Measurements from ENCODE around the gene ADGRE2. TPM values are rescaled to one million over a fixed set of nuclear protein-coding genes. Genes with fewer than 3 reads are reported as not detected.

ADGRE2 gene
- total RNA-seq, 1 experiment from 2014 or later = 1.2 TPM

- Histone ChIP-seq H4K91ac (ENCODE audit: insufficient read length, low read depth, low read length) (no peak overlapping the region), H2BK5ac (ENCODE audit: insufficient read length, low read length) (no peak overlapping the region), H2BK12ac (ENCODE audit: insufficient read length, low read depth, low read length) (no peak overlapping the region), H2AFZ (ENCODE audit: low read length) (no peak overlapping the region), H3K9ac (ENCODE audit: extremely low read depth, insufficient read length, low read length) (no peak overlapping the region), H2AK5ac (ENCODE audit: insufficient read length, low read length) (no peak overlapping the region), H3T11ph (ENCODE audit: low read length) (no peak overlapping the region), H3K23ac (ENCODE audit: insufficient read length, low read depth, low read length) (no peak overlapping the region), H2BK15ac (ENCODE audit: low read depth, low read length) (no peak overlapping the region), H3K4me2 (ENCODE audit: insufficient read depth, insufficient read length, low read length) (no peak overlapping the region), H3K79me2 (ENCODE audit: insufficient read depth, low read length) (no peaks in the 10 kb centered on the region), H4K5ac (ENCODE audit: insufficient read length, low read depth, low read length) (no peak overlapping the region), H4K20me1 (ENCODE audit: control insufficient read depth, insufficient read depth, insufficient read length) (no peaks in the 10 kb centered on the region), H3K23me2 (ENCODE audit: insufficient read length, low read depth, low read length, poor library complexity, severe bottlenecking) (no peaks in the 10 kb centered on the region), H2BK120ac (ENCODE audit: low read depth, low read length, poor library complexity, severe bottlenecking) (no peak overlapping the region), H3K79me1 (ENCODE audit: insufficient read depth, low read depth, low read length, poor library complexity, severe bottlenecking) (no peaks in the 10 kb centered on the region), H3K14ac (ENCODE audit: insufficient read depth, low read length) (no peak overlapping the region), H3K18ac (ENCODE audit: insufficient read length, low read depth, low read length) (no peak overlapping the region), H3K27ac (ENCODE audit: insufficient read length, low read depth, low read length) (no peak overlapping the region), H3K4ac (ENCODE audit: low read depth, low read length) (no peak overlapping the region), H4K8ac (replicated peaks; ENCODE audit: insufficient read length, low read depth, low read length) (no peak overlapping the region), H3K4me1 (ENCODE audit: insufficient read depth, low read length) (no peaks in the 10 kb centered on the region), H3K9me3 (ENCODE audit: control insufficient read depth, low read depth, low read length) (no peaks in the 10 kb centered on the region), H3K27me3 (ENCODE audit: insufficient read depth, low read length) (no peaks in the 10 kb centered on the region), H3K56ac (ENCODE audit: insufficient read length, low read depth, low read length) (no peak overlapping the region), H2BK20ac (ENCODE audit: low read depth, low read length, poor library complexity, severe bottlenecking) (no peak overlapping the region)
- peaks cover 2% of the 10 kb centered on the region for H3K27me3 Mint-ChIP-seq (ENCODE audit: low read depth)
- H3K27ac Mint-ChIP-seq = no peak overlapping the region
- DNase-seq = no peak
- no peaks in the 10 kb centered on the region for H3K4me1 Mint-ChIP-seq
- H3K36me3 Mint-ChIP-seq (ENCODE audit: insufficient read depth in 1 of 3, low read depth in 3 of 3) = peaks cover 1 to 25% (median 4%) of the 10 kb centered on the region in 3 experiments; a peak in 2 of 7 replicates
- H3K4me3 Mint-ChIP-seq = no peak overlapping the region
- WGBS (ENCODE audit: extremely low coverage, insufficient read length, low lambda C conversion rate) = 100% methylated on average over 1 of the region's 2 CpGs
- H3K9me3 Mint-ChIP-seq = peaks cover 64 to 98% of the 10 kb centered on the region in 2 experiments
- TF ChIP-seq CTCF (conservative IDR thresholded peaks at IDR 0.05) = no peak
Observed at GRCh38 chr19:14826006-14826405, 47.6 kb upstream of the ADGRE2 start.
